GM08714 (cell line): ENCODE data around the gene DOCK3.
"Not testable (repeated sequence)": the region's sequence is repeated elsewhere in the genome, so short reads cannot be mapped to it uniquely, and the experiment has no call there.

Experiments
- H3K4me3 ChIP-seq: fragments of 200-500 bp; sonication (Bioruptor generic); 2 replicates; pipeline ENCODE4 v1.5.1; 2014; ENCODE audit warnings: mild to moderate bottlenecking, low read length, inconsistent platforms
- ZNF274 ChIP-seq: IDR thresholded peaks from 2 replicates; pipeline ENCODE4 v1.6.1; 2012; ENCODE audit warnings: mild to moderate bottlenecking, low read depth, low read length

The DOCK3 gene

DNA sequence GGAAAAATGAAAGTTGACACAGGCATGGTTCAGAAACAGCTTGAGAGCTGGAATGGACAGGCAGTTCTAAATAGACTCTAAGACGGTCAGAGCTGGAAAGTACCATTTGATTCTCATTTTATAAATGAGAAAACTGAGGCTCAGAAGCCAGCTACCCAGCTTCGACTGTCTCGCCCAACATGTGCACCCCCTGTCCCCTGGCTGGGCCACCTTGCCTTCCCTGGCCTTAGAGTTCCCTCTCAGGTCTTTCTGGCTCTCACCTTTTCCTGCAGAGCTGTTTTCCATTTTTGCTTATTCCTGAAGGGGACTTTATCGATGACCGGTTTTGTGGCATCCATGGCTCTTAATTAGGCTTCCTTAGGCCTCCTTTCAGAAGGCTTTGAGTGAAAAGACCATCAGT lies 17.3 kb upstream of the DOCK3 start:
- no peak for TF ChIP-seq ZNF274

DNA sequence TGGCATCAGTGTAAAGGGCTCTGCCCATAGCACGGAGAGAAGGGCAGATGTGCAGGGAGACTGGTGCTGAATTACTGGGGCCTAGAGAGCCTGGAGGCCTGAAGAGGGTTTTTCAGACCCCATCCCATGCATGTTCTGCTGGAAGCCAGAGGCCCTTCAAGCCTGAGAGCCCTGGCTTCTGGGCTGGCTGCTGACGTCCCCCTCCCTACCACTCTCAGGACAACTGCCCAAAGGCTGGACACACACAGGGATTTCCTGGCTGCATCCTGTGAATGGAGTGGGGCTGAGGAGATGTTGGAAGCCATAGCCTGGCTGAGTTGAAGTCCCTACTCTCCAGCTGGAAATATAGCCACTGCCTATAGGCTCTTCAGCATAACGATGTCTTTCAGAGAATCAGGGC lies 16.9 kb upstream of the DOCK3 start:
- no peak for TF ChIP-seq ZNF274
- H3K4me3 ChIP-seq, result no peak overlapping the region

More for the DNA sequence above, 17.3 kb upstream of the DOCK3 start:
- H3K4me3 ChIP-seq, result no peak overlapping the region

DNA sequence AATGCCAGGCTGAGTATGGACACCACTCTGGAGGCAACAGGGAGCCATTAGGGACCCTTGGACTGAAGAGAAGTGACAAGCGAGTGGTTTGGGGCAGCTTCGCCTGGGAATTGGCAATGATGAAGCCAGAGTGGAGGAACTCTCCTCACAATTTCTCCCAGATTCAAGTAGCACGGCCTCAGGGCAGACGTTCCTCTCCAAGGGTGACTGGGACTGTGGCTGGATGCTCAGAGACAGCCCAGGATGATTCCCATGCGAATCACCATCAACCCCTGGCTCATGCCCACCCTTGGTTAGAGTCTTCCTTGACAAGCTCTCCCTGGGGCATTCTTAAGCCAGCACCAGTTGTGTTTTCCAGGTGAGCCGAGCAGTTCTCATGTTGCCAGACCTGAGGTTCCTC lies 16.3 kb upstream of the DOCK3 start:
- H3K4me3 ChIP-seq, result no peak overlapping the region
- no peak for TF ChIP-seq ZNF274

DNA sequence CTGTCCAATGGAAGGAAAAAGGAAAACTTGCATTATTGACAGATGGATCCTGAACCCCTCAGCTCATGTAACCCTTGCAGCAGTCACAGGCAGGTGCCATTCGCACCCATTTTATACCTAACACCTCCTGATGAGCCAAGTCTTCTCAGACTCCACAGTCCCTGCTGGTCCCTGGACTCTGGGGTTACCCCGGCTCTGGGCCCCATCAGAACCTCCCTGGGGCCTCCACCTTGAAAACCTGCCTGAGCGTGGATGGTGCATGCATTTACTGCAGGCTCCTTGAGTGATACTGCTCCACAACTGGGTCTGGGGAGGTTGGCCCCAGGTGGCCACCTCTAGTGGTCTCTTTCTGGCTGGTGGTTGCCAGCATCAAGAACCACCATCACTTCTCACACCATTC lies 15.9 kb upstream of the DOCK3 start:
- no peak for TF ChIP-seq ZNF274
- no peak overlapping the region for H3K4me3 ChIP-seq

DNA sequence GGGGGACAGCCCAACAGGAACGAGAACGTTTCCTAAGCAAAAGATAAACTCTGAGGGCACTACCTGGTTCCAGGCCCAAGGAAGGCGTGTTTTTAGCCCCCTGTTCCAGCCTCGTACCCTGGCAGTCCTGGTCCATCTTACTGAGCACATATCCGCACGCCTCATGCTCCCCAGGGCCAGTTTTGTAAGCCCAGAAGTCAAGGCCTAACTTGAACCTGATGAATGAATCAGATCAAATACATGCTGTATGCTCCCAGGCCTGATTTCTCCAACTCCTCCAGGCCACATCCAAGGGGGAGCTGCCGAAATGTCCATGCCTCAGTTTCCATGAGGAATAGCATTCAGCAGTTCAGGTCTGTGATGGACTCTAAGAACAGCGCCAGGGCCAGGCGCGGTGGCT lies 14.3 kb upstream of the DOCK3 start:
- H3K4me3 ChIP-seq, result no peak overlapping the region
- TF ChIP-seq ZNF274, result no peak

DNA sequence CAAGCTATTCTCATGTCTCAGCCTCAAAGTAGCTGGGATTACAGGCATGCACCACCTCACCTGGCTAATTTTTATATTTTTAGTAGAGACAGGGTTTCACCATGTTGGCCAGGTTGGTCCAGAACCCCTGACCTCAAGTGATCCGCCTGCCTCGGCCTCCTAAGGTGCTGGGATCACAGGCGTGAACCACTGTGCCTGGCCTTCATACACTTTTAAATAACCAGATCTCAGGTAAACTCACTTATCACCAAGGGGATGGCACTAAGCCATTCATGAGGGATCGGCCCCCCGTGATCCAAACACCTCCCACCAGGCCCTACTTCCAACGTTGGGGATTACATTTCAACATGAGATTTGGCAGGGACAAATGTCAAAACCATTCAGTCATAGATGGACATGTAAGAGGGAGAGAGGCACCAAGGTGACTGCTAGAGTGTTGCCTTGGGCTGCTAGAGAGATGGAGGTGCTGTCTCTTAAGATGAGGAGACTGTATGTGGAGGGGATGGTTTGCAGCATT lies 13.3 kb upstream of the DOCK3 start:
- no peak for TF ChIP-seq ZNF274
- H3K4me3 ChIP-seq, result no peak overlapping the region

DNA sequence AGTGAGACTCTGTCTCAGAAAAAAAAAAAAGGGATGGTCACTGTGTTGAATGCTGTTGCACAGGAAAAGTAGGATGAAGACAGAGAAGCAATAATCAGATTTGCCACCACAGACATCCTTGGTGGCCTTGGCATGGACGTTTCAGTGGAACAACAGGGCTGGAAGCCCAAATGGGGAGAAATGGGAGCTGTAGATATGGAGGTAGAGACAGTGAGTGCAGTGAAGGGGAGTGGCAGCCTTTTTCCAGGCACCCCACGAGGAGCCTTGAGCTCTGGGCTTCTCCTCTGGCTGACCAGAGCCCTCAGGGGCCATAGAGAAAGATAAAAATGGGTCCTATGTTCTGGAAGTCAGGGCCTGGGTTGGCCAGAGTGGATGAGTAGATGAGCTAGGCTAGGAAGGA lies 12.3 kb upstream of the DOCK3 start:
- TF ChIP-seq ZNF274, result no peak

DNA sequence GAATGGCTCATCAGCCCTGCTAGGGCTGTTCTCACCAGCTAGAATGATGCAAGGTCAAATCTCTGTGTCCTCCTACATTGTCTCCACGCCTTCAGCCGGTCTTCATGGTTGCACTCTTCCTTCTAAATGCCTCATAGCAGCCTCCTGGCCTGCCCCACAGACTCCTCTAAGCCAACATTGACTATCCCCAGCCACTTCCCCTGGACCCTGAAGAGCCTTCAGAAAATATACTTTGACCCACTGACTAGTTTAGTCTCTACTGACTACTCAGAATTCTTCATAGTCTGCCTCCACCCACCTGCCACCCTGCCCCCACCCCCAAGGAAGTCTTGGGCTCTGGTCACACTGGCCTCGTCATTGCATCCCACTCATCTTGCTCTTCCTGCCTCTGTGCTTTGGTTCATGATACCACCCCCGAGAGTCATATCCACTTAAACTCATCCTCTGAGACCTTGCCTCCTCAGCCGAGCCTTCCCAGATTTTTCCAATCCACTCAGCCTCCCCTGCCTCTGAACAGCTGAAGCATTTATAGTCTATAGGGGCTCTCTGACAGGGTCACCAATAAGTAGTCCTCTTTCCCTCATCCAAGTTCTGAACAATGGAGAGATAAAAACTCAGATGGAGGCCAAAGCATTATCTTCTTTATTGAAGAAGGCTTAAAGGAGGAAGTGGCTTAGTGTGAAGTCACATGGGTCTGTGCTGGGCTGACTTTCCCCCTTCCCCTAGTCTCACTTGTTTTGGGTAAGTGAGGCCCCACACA lies 9.5 kb upstream of the DOCK3 start:
- H3K4me3 ChIP-seq, result no peak overlapping the region
- no peak for TF ChIP-seq ZNF274

More for the DNA sequence above, 12.3 kb upstream of the DOCK3 start:
- no peak overlapping the region for H3K4me3 ChIP-seq

DNA sequence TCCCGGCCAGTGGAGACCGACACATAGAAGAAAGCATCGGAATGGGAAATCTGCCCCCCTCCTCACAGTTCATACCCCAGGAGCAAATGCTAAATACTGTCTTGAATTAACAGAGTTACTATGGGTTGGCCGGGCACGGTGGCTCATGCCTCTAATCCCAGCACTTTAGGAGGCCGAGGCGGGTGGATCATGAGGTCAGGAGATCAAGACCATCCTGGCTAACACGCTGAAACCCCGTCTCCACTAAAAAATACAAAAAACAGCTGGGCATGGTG lies 8.9 kb upstream of the DOCK3 start:
- H3K4me3 ChIP-seq, result not testable (repeated sequence)

DNA sequence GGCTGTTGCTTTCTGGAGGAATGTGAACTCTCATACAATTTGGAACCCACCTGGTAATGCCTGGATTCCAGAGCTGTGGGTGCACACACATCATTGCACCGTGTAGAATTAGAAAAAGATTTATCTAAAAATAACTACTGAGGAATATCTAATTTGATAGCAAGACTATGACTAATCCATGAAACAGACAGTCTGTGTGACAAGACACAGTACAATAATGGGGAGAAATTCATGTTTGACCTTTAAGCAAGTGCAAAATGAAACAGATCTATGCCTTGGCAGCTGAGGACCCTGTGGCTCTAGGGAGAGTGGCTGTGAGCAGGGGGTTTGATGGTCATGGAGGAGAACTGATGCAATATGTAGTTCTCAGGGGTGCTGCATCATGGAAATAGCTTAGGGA lies 7.9 kb upstream of the DOCK3 start:
- TF ChIP-seq ZNF274, result no peak

DNA sequence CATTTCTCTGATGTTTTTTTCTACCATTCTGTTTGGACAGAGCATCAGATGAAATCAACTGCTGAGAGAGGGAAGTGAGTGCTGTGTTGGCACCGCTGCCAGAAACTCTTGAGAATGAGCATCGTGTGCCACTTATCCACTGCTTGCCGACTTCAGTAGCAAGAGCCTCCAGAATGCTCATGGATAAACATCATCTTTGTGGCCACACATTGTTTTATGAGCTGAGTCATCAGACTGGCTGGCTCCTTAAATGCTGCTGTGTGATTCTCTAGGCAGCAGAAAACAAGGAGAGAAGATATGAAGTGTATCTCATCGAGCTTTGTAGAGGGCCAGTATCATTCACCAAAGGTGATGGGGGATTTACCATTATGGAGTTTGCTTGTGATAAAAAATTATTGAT lies 3.4 kb upstream of the DOCK3 start:
- TF ChIP-seq ZNF274, result no peak
- H3K4me3 ChIP-seq, result no peak overlapping the region

More for the DNA sequence above, 7.9 kb upstream of the DOCK3 start:
- H3K4me3 ChIP-seq, result no peak overlapping the region

DNA sequence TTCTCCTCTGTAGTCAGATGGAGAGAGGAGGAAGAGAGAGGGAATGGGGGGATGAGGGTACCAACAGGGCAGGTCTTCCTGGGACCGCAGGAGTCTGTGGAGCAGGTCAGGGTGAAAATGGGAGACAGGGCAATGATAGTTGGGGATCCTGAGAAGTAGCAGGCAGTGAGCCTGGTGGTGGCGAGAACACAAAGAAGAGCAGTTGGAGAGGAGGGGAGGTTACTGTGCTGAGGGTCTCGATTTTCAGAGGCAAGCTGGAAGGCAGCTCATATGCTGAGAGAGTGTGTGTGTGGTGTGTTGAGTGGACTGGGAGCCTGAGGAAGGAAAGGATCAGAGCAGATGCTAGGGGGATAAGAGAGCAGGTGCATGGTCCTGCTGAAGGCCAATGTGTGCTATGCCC lies 2.1 kb upstream of the DOCK3 start:
- TF ChIP-seq ZNF274, result no peak
- H3K4me3 ChIP-seq, result no peak overlapping the region

DNA sequence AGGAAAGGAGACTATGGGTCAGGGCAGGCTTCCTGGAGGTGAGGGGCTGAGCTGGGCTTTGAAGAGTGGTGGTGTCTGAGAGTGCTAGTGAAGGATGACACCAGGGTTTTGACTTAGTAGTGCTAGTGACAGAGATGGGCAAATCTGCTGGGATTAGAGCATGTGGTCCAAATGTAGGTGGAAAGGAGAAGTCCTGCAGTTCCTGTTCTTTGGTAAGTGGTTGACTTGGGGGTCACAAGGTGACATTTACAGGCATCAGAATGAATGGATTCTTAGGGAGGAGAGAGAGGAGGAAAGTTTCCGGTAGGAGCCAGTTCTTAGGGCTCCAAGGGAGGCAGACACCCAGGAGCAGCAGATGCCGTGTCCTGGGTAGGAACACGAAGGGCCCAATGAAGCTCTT lies 796 bp upstream of the DOCK3 start:
- TF ChIP-seq ZNF274, result no peak
- H3K4me3 ChIP-seq, result no peak overlapping the region

DNA sequence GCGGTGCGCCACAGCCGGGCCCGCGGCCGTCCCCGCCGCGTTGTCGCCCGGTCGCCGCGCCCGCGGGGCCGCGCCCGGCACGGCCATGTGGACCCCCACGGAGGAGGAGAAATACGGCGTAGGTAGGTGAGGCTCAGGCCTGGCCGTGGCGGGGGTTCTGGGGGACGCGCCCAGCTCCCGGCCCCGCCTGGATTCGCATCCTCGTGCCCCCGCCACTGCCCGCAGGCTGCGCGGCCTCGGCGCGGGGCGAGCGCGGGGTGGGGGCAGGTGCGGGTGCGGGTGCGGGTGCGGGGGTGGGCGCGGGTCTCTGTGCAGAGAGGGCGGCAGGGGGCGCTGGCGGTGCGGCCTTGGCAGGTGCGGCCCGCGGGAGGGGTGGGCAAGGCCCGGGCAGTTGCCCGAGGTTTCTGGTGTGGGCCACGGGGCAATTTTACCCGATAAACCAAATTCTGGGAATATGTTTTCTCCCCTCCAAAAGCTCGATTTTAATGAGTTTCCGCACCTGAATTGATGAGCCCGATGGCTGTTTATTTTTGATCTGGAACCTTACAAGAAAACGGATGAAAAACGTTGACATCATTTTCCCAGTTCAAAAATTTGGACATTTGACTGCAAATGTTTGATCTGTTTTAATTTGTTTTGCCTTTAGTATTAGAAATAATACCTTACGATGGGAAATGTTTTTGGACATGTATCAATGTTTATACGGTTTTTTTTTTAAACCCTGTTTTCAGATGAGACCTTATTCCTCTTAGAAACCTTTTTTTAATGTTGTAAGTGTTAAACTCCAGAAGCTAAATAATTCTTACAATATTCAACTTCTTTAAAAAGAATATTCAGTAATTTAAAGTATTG lies 678 bp downstream of the DOCK3 start:
- peak overlapping the region; percentile 46 for H3K4me3 ChIP-seq
- no peak for TF ChIP-seq ZNF274

DNA sequence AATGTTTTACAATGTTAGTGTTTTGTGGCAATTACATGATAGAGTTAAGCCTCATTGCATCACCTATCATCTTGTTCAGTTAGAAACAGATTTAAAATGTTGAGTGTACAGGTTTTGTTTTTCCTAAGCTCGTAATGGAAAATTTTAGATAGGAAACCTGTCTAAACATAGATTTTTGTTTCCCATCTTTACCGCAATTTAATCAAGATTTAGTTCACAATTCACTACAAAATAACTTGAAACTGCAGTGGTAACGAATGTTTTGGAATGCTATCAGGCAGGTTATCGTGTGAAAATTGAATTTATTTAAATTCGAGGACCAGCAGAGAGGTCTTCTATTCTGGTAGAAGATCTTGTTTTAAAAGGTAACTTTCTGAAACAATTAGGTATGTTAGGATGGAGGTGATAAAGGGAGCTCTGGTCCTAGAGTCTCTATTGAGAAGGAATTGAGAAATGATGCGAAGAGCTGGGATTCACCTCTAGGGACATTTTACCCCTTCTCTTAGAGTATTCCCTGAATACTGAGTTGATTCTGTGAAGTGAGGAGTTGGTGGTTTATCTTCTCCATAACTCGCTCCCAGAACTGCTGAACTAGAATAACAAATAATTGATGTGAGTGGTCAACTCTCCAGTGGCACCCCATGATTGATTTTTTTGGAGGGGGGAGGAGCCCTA lies 1.4 kb downstream of the DOCK3 start:
- peak overlapping the region; percentile 16; the same call in 1 of the 2 replicates for H3K4me3 ChIP-seq
- no peak for TF ChIP-seq ZNF274
